Measurements from ENCODE around the gene RNF26.

Gene RNF26

GRCh38 chr11:119373921-119374631 is 39.7 kb downstream of the RNF26 start:
- peak; percentile 34 for DNase-seq (ENCODE audit: low read depth, low spot score)
- no peak overlapping the region for H3K4me3 ChIP-seq
- H3K9ac ChIP-seq (ENCODE audit: insufficient read length): no peak overlapping the region
- H3K27ac ChIP-seq: no peak overlapping the region
- no peaks in the 10 kb centered on the region for H3K9me3 ChIP-seq (ENCODE audit: low read depth, low read length)
- no peaks in the 10 kb centered on the region for H3K36me3 ChIP-seq (ENCODE audit: insufficient read depth, low read length)
- TF ChIP-seq POLR2AphosphoS5 (IDR thresholded peaks at IDR 0.05; ENCODE audit: borderline replicate concordance, low read depth, low read length) (no peak), EZH2 (IDR thresholded peaks at IDR 0.05) (no peak), FOXP2 (optimal IDR thresholded peaks at IDR 0.05; ENCODE audit: control extremely low read depth, extremely low read length, insufficient read depth) (no peak)

GRCh38 chr11:119374632-119375336 is 40.5 kb downstream of the RNF26 start:
- DNase-seq (ENCODE audit: low read depth, low spot score): no peak
- Histone ChIP-seq H3K27ac (no peak overlapping the region), H3K4me3 (no peak overlapping the region), H3K9ac (ENCODE audit: insufficient read length) (no peak overlapping the region), H3K9me3 (ENCODE audit: low read depth, low read length) (no peaks in the 10 kb centered on the region), H3K36me3 (ENCODE audit: insufficient read depth, low read length) (no peaks in the 10 kb centered on the region)
- TF ChIP-seq POLR2AphosphoS5 (IDR thresholded peaks at IDR 0.05; ENCODE audit: borderline replicate concordance, low read depth, low read length) (no peak), FOXP2 (optimal IDR thresholded peaks at IDR 0.05; ENCODE audit: control extremely low read depth, extremely low read length, insufficient read depth) (no peak), EZH2 (IDR thresholded peaks at IDR 0.05) (no peak)

GRCh38 chr11:119375337-119376196 is 41.2 kb downstream of the RNF26 start:
- Histone ChIP-seq H3K9me3 (ENCODE audit: low read depth, low read length) (no peaks in the 10 kb centered on the region), H3K4me3 (no peak overlapping the region), H3K9ac (ENCODE audit: insufficient read length) (no peak overlapping the region), H3K27ac (no peak overlapping the region), H3K36me3 (ENCODE audit: insufficient read depth, low read length) (no peaks in the 10 kb centered on the region)
- no peak for DNase-seq (ENCODE audit: low read depth, low spot score)
- TF ChIP-seq FOXP2 (optimal IDR thresholded peaks at IDR 0.05; ENCODE audit: control extremely low read depth, extremely low read length, insufficient read depth): no peak
- no peak for TF ChIP-seq POLR2AphosphoS5 (IDR thresholded peaks at IDR 0.05; ENCODE audit: borderline replicate concordance, low read depth, low read length)
- no peak for TF ChIP-seq EZH2 (IDR thresholded peaks at IDR 0.05)

- H3K9ac ChIP-seq (ENCODE audit: insufficient read length): no peak overlapping the region
- TF ChIP-seq EZH2 (IDR thresholded peaks at IDR 0.05) (no peak), POLR2AphosphoS5 (IDR thresholded peaks at IDR 0.05; ENCODE audit: borderline replicate concordance, low read depth, low read length) (no peak), FOXP2 (optimal IDR thresholded peaks at IDR 0.05; ENCODE audit: control extremely low read depth, extremely low read length, insufficient read depth) (no peak)
- DNase-seq (ENCODE audit: low read depth, low spot score): no peak
- H3K4me3 ChIP-seq: no peak overlapping the region
- H3K36me3 ChIP-seq (ENCODE audit: insufficient read depth, low read length): no peaks in the 10 kb centered on the region
- no peaks in the 10 kb centered on the region for H3K9me3 ChIP-seq (ENCODE audit: low read depth, low read length)
- no peak overlapping the region for H3K27ac ChIP-seq
Measured at GRCh38 chr11:119376197-119376847, 42.0 kb downstream of the RNF26 start.

GRCh38 chr11:119377112-119377901 is 43.0 kb downstream of the RNF26 start:
- no peak overlapping the region for H3K27ac ChIP-seq
- no peaks in the 10 kb centered on the region for H3K9me3 ChIP-seq (ENCODE audit: low read depth, low read length)
- H3K9ac ChIP-seq (ENCODE audit: insufficient read length): no peak overlapping the region

GRCh38 chr11:119377961-119378667 is 43.8 kb downstream of the RNF26 start:
- Histone ChIP-seq H3K4me3 (no peak overlapping the region), H3K27ac (no peak overlapping the region), H3K36me3 (ENCODE audit: insufficient read depth, low read length) (no peaks in the 10 kb centered on the region), H3K9me3 (ENCODE audit: low read depth, low read length) (no peaks in the 10 kb centered on the region), H3K9ac (ENCODE audit: insufficient read length) (no peak overlapping the region)
- DNase-seq (ENCODE audit: low read depth, low spot score): no peak
- TF ChIP-seq FOXP2 (optimal IDR thresholded peaks at IDR 0.05; ENCODE audit: control extremely low read depth, extremely low read length, insufficient read depth) (no peak), EZH2 (IDR thresholded peaks at IDR 0.05) (no peak), POLR2AphosphoS5 (IDR thresholded peaks at IDR 0.05; ENCODE audit: borderline replicate concordance, low read depth, low read length) (no peak)

More at GRCh38 chr11:119377112-119377901, 43.0 kb downstream of the RNF26 start:
- no peak for DNase-seq (ENCODE audit: low read depth, low spot score)
- no peak overlapping the region for H3K4me3 ChIP-seq
- H3K36me3 ChIP-seq (ENCODE audit: insufficient read depth, low read length): no peaks in the 10 kb centered on the region
- TF ChIP-seq FOXP2 (optimal IDR thresholded peaks at IDR 0.05; ENCODE audit: control extremely low read depth, extremely low read length, insufficient read depth): no peak

Data from SK-N-MC (cell line).